ENCODE measurements around the gene TRIM21. TPM values are rescaled to one million over a fixed set of nuclear protein-coding genes. Genes with fewer than 3 reads are reported as not detected.
"Not testable (repeated sequence)": the region's sequence is repeated elsewhere in the genome, so short reads cannot be mapped to it uniquely, and the experiment has no call there.

The TRIM21 gene
- total and polyA plus RNA-seq, 2 donors (not counting 1 experiment from before 2014, with no cell fraction given), result 22.9 to 28.4 TPM

DNA sequence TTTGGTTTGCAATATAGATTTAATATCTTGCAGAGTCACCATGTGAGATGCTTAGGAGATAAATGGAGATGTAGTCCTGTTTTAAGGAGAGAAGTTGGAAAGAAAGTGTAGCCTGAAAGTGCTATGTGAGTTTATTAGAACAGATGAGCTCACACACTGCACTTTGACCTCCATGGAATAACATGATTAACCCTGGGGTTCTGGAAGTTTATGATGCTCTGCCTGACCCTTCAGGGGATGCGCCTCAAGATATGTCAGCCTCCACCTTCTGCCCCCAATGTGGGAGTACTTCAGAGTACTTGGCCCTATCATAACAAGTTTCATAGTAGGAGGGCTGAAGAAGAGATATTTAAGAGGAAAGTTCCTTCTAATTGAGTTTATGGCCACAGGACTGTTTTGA is 23.3 kb upstream of the TRIM21 start:
- H3K79me2 ChIP-seq (ENCODE audit: control insufficient read depth, insufficient read depth, low read length), result no peaks in the 10 kb centered on the region
- no peaks in the 10 kb centered on the region for H3K9me3 ChIP-seq (ENCODE audit: control insufficient read depth, insufficient read depth, low read depth, low read length)
- no peaks in the 10 kb centered on the region for H4K20me1 ChIP-seq (ENCODE audit: control insufficient read depth, extremely low read depth, insufficient read depth, low read length)
- no peaks in the 10 kb centered on the region for H3K27me3 ChIP-seq (ENCODE audit: control insufficient read depth, insufficient read depth, low read length)
- TF ChIP-seq EZH2 (IDR thresholded peaks at IDR 0.05; ENCODE audit: low read length, missing control alignments), result no peak
- TF ChIP-seq CTCF (conservative IDR thresholded peaks at IDR 0.05 in 1 of 2, IDR thresholded peaks at IDR 0.05 in 1 of 2; ENCODE audit: low read depth in 1 of 2, low read length in 2 of 2), result no peak
- no peak overlapping the region for H3K4me3 ChIP-seq (replicated peaks in 1 of 4; ENCODE audit: control extremely low read depth in 1 of 4, insufficient read depth in 1 of 4, low read depth in 3 of 4, low read length in 4 of 4)
- no peaks in the 10 kb centered on the region for H3K4me1 ChIP-seq (ENCODE audit: control insufficient read depth, extremely low read depth, insufficient read depth, low read length)
- no peaks in the 10 kb centered on the region for H3K36me3 ChIP-seq (ENCODE audit: control insufficient read depth, insufficient read depth, low read length)
- H3K27ac ChIP-seq (ENCODE audit: insufficient read depth, low read length), result no peak overlapping the region
- no peak overlapping the region for H2AFZ ChIP-seq (ENCODE audit: low read length)
- no peak overlapping the region for H3K4me2 ChIP-seq (ENCODE audit: extremely low read depth, insufficient read depth, low read length)
- no peak overlapping the region for H3K9ac ChIP-seq (ENCODE audit: insufficient read depth, low read length)
- no peak for DNase-seq (ENCODE audit: low read depth in 2 of 2)

DNA sequence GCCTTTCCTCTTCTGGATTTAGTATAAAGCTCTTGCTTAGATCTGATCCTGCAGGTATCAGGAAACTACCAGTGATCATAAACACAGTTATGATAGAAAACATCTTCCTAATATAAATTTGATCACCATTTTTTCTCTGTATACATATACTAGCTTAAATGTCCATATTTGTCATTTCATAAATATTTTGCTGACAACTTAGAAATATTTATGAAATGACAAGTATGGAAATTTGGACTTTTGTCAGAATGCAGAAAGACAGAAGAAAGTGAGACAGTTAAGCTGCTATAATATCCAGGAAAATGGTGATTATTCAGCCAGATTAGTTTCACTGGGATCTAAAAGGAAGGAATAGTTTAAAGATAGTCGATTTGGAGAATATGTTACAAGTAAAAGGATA is 22.8 kb upstream of the TRIM21 start:
- H2AFZ ChIP-seq (ENCODE audit: low read length), result no peak overlapping the region
- no peak overlapping the region for H3K4me3 ChIP-seq (replicated peaks in 1 of 4; ENCODE audit: control extremely low read depth in 1 of 4, insufficient read depth in 1 of 4, low read depth in 3 of 4, low read length in 4 of 4)
- no peaks in the 10 kb centered on the region for H4K20me1 ChIP-seq (ENCODE audit: control insufficient read depth, extremely low read depth, insufficient read depth, low read length)
- H3K27me3 ChIP-seq (ENCODE audit: control insufficient read depth, insufficient read depth, low read length), result no peaks in the 10 kb centered on the region
- no peaks in the 10 kb centered on the region for H3K9me3 ChIP-seq (ENCODE audit: control insufficient read depth, insufficient read depth, low read depth, low read length)
- no peak overlapping the region for H3K4me2 ChIP-seq (ENCODE audit: extremely low read depth, insufficient read depth, low read length)
- no peaks in the 10 kb centered on the region for H3K4me1 ChIP-seq (ENCODE audit: control insufficient read depth, extremely low read depth, insufficient read depth, low read length)
- TF ChIP-seq CTCF (conservative IDR thresholded peaks at IDR 0.05 in 1 of 2, IDR thresholded peaks at IDR 0.05 in 1 of 2; ENCODE audit: low read depth in 1 of 2, low read length in 2 of 2) (no peak), EZH2 (IDR thresholded peaks at IDR 0.05; ENCODE audit: low read length, missing control alignments) (no peak)
- H3K9ac ChIP-seq (ENCODE audit: insufficient read depth, low read length), result no peak overlapping the region
- H3K79me2 ChIP-seq (ENCODE audit: control insufficient read depth, insufficient read depth, low read length), result no peaks in the 10 kb centered on the region
- no peak overlapping the region for H3K27ac ChIP-seq (ENCODE audit: insufficient read depth, low read length)
- no peaks in the 10 kb centered on the region for H3K36me3 ChIP-seq (ENCODE audit: control insufficient read depth, insufficient read depth, low read length)
- no peak for DNase-seq (ENCODE audit: low read depth in 2 of 2)

DNA sequence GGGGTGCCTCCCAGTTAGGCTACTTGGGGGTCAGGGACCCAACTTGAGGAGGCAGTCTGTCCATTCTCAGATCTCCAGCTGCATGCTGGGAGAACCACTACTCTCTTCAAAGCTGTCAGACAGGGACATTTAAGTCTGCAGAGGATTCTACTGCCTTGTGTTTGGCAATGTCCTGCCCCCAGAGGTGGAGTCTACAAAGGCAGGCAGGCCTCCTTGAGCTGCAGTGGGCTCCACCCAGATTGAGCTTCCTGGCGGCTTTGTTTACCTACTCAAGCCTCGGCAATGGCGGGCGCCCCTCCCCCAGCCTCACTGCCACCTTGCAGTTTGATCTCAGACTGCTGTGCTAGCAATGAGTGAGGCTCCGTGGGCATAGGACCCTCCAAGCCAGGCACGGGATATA is 12.7 kb upstream of the TRIM21 start:
- not testable (repeated sequence) for H3K27ac ChIP-seq (ENCODE audit: insufficient read depth, low read length); H3K4me2 ChIP-seq (ENCODE audit: extremely low read depth, insufficient read depth, low read length); H3K9me3 ChIP-seq (ENCODE audit: control insufficient read depth, insufficient read depth, low read depth, low read length); H3K4me3 ChIP-seq (replicated peaks in 1 of 4; ENCODE audit: control extremely low read depth in 1 of 4, insufficient read depth in 1 of 4, low read depth in 3 of 4, low read length in 4 of 4); DNase-seq (ENCODE audit: low read depth in 2 of 2); H3K27me3 ChIP-seq (ENCODE audit: control insufficient read depth, insufficient read depth, low read length); H4K20me1 ChIP-seq (ENCODE audit: control insufficient read depth, extremely low read depth, insufficient read depth, low read length); H3K9ac ChIP-seq (ENCODE audit: insufficient read depth, low read length); H3K36me3 ChIP-seq (ENCODE audit: control insufficient read depth, insufficient read depth, low read length); H2AFZ ChIP-seq (ENCODE audit: low read length); H3K79me2 ChIP-seq (ENCODE audit: control insufficient read depth, insufficient read depth, low read length); H3K4me1 ChIP-seq (ENCODE audit: control insufficient read depth, extremely low read depth, insufficient read depth, low read length)

Data from fibroblast of lung (primary cell).